HepG2 (cell line): ENCODE measurements around the gene ETFB. TPM values are rescaled to one million over a fixed set of nuclear protein-coding genes. Genes with fewer than 3 reads are reported as not detected.
A peak's percentile ranks its signal among the peaks of the same experiment; 100 is the strongest.

Source experiments
- AKNA ChIP-seq: sonication (generic); formaldehyde crosslinking; IDR thresholded peaks from 2 replicates; pipeline ENCODE4 v1.4.0; 2020; ENCODE audit warnings: missing genetic modification reagents, borderline replicate concordance
- ARHGAP35 ChIP-seq: sonication (generic); formaldehyde crosslinking; IDR thresholded peaks from 2 replicates; pipeline ENCODE4 v1.9.0; 2022; ENCODE audit warnings: mild to moderate bottlenecking, inconsistent platforms, moderate library complexity, missing genetic modification reagents, borderline replicate concordance
- CENPT ChIP-seq: sonication (generic); formaldehyde crosslinking; IDR thresholded peaks from 2 replicates; pipeline ENCODE4 v1.8.0; 2022; ENCODE audit warnings: low read depth, mild to moderate bottlenecking, moderate library complexity, missing genetic modification reagents
- IKZF1 ChIP-seq: fragments of 450-650 bp; IDR thresholded peaks from 2 replicates; pipeline ENCODE4 v1.7.1; 2016
- IRF2 ChIP-seq: IDR thresholded peaks from 2 replicates; pipeline ENCODE4 v1.6.1; 2018; ENCODE audit warnings: missing genetic modification reagents, missing compliant biosample characterization
- MTA3 ChIP-seq: sonication (generic); formaldehyde crosslinking; IDR thresholded peaks from 2 replicates; pipeline ENCODE4 v1.4.0; 2020; ENCODE audit warnings: missing genetic modification reagents
- PAF1 ChIP-seq: IDR thresholded peaks from 2 replicates; pipeline ENCODE4 v1.6.1; 2016; ENCODE audit warnings: missing genetic modification reagents, missing compliant biosample characterization
- PHF8 ChIP-seq: sonication (generic); formaldehyde crosslinking; IDR thresholded peaks from 2 replicates; pipeline ENCODE4 v1.5.0; 2020; ENCODE audit warnings: missing genetic modification reagents
- PPARG ChIP-seq: conservative IDR thresholded peaks from 2 replicates; pipeline ENCODE4 v1.6.1; 2016; ENCODE audit warnings: missing biosample characterization, missing genetic modification reagents
- PRPF4 ChIP-seq: fragments of 200-400 bp; formaldehyde crosslinking; IDR thresholded peaks from 2 replicates; pipeline ENCODE4 v1.6.1; 2016; ENCODE audit warnings: low read length, low read depth; ENCODE audit not compliant: poor library complexity, severe bottlenecking
- SOX6 ChIP-seq, 2 experiments: fragments of 450-650 bp in 1 of 2; sonication (generic) in 1 of 2; formaldehyde crosslinking in 1 of 2; IDR thresholded peaks; 2 replicates each; pipeline versions ENCODE4 v1.4.0 to v1.6.1; 2017 to 2020; ENCODE audit warnings: antibody characterized with exemption in 1 of 2, mild to moderate bottlenecking in 1 of 2, missing genetic modification reagents in 1 of 2
- STAG1 ChIP-seq: sonication (generic); formaldehyde crosslinking; IDR thresholded peaks from 2 replicates; pipeline ENCODE4 v1.4.0; 2020; ENCODE audit warnings: missing genetic modification reagents
- TBL1XR1 ChIP-seq: fragments of 150-350 bp; IDR thresholded peaks from 2 replicates; pipeline ENCODE4 v1.6.1; 2014; ENCODE audit warnings: borderline replicate concordance, low read length; ENCODE audit not compliant: partially characterized antibody
- XRCC5 ChIP-seq: fragments of 200-400 bp; formaldehyde crosslinking; optimal IDR thresholded peaks from 2 replicates; pipeline ENCODE3; 2017; ENCODE audit warnings: mild to moderate bottlenecking, low read length
- ZFP90 ChIP-seq: sonication (generic); formaldehyde crosslinking; IDR thresholded peaks from 2 replicates; pipeline ENCODE4 v1.8.0; 2022; ENCODE audit warnings: missing genetic modification reagents, mild to moderate bottlenecking, inconsistent platforms, borderline replicate concordance
- ZNF468 ChIP-seq: sonication (generic); formaldehyde crosslinking; IDR thresholded peaks from 2 replicates; pipeline ENCODE4 v1.8.0; 2022; ENCODE audit warnings: mild to moderate bottlenecking, moderate library complexity, missing genetic modification reagents
- ZNF510 ChIP-seq: sonication (generic); formaldehyde crosslinking; IDR thresholded peaks from 2 replicates; pipeline ENCODE4 v1.4.0; 2020; ENCODE audit warnings: low read depth, mild to moderate bottlenecking, missing genetic modification reagents
- ZNF605 ChIP-seq: sonication (generic); formaldehyde crosslinking; IDR thresholded peaks from 2 replicates; pipeline ENCODE4 v1.8.0; 2022; ENCODE audit warnings: mild to moderate bottlenecking, missing genetic modification reagents
- ZNF619 ChIP-seq: sonication (generic); formaldehyde crosslinking; IDR thresholded peaks from 2 replicates; pipeline ENCODE4 v1.4.0; 2020; ENCODE audit warnings: mild to moderate bottlenecking, missing genetic modification reagents
- ZNF678 ChIP-seq: sonication (generic); formaldehyde crosslinking; IDR thresholded peaks from 2 replicates; pipeline ENCODE4 v1.4.0; 2020; ENCODE audit warnings: mild to moderate bottlenecking, missing genetic modification reagents
- ZSCAN21 ChIP-seq: sonication (generic); formaldehyde crosslinking; IDR thresholded peaks from 2 replicates; pipeline ENCODE4 v1.8.0; 2022; ENCODE audit warnings: mild to moderate bottlenecking, missing genetic modification reagents, moderate library complexity, borderline replicate concordance
- ZSCAN22 ChIP-seq: sonication (generic); formaldehyde crosslinking; IDR thresholded peaks from 2 replicates; pipeline ENCODE4 v1.4.0; 2020; ENCODE audit warnings: mild to moderate bottlenecking, missing genetic modification reagents
- polyA plus RNA-seq, 8 experiments: library from polyadenylated mRNA; depleted of rRNA in 3 of 8; stranded (reverse) in 7 of 8; unstranded in 1 of 8; fragments of >200 nt; fragmentation: Illumina TruSeq in 4 of 8; extraction: Trizol in 4 of 8; gene quantifications; 2 replicates each; pipeline versions ENCODE4 v1.2.1 to v1.2.3, GENCODE V29; 2011 to 2016; ENCODE audit warnings: low read depth in 4 of 8, missing spikeins in 1 of 8, mixed read lengths in 1 of 8; ENCODE audit not compliant: insufficient read depth in 1 of 8
- total RNA-seq, 5 experiments: library from RNA; depleted of rRNA; stranded (reverse); fragments of >200 nt; fragmentation: Illumina TruSeq; extraction: Trizol; gene quantifications; 2 replicates each; pipeline ENCODE4 v1.2.3, GENCODE V29; 2016; ENCODE audit warnings: low read depth in 1 of 5
- TF ChIP-seq, protein P1 (sequence below): sonication (generic); formaldehyde crosslinking; IDR thresholded peaks from 2 replicates; pipeline ENCODE4 v1.8.1; 2022; ENCODE audit warnings: low read depth, mild to moderate bottlenecking, missing genetic modification reagents

The ETFB gene
- total and polyA plus RNA-seq, 2 of the 13 experiments (the other 11 are each of a cell fraction or from before 2014, with no cell fraction given) = 678 to 1,314 TPM

- TF ChIP-seq ZNF510 = no peak
- TF ChIP-seq CENPT = no peak
- TF ChIP-seq PRPF4 = no peak
- 0 out of 2 replicates have a peak, but pooled peaks have one; percentile 52 for TF ChIP-seq ZNF619
- no peak for TF ChIP-seq ZSCAN22 (CRISPR knock-in tag)
- no peak for TF ChIP-seq PAF1 (CRISPR knock-in tag)
- no peak for TF ChIP-seq IKZF1
- TF ChIP-seq SOX6 (IDR thresholded peaks at IDR 0.05) = no peak
- peak; percentile 54 for TF ChIP-seq SOX6 (CRISPR knock-in tag; IDR thresholded peaks at IDR 0.05)
- TF ChIP-seq ZSCAN21 (CRISPR knock-in tag) = peak; percentile 22; the same call in 1 of the 2 replicates
- TF ChIP-seq PPARG = peak; percentile 98
- no peak for TF ChIP-seq ZNF605 (CRISPR knock-in tag)
- no peak for TF ChIP-seq ZNF678 (CRISPR knock-in tag)
- TF ChIP-seq, protein P1, sequence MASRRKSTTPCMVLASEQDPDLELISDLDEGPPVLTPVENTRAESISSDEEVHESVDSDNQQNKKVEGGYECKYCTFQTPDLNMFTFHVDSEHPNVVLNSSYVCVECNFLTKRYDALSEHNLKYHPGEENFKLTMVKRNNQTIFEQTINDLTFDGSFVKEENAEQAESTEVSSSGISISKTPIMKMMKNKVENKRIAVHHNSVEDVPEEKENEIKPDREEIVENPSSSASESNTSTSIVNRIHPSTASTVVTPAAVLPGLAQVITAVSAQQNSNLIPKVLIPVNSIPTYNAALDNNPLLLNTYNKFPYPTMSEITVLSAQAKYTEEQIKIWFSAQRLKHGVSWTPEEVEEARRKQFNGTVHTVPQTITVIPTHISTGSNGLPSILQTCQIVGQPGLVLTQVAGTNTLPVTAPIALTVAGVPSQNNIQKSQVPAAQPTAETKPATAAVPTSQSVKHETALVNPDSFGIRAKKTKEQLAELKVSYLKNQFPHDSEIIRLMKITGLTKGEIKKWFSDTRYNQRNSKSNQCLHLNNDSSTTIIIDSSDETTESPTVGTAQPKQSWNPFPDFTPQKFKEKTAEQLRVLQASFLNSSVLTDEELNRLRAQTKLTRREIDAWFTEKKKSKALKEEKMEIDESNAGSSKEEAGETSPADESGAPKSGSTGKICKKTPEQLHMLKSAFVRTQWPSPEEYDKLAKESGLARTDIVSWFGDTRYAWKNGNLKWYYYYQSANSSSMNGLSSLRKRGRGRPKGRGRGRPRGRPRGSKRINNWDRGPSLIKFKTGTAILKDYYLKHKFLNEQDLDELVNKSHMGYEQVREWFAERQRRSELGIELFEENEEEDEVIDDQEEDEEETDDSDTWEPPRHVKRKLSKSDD (CRISPR knock-in tag) = no peak
- TF ChIP-seq TBL1XR1 = no peak
- TF ChIP-seq XRCC5 = peak; percentile 19
- TF ChIP-seq AKNA (CRISPR knock-in tag) = no peak
- TF ChIP-seq ZNF468 (CRISPR knock-in tag) = no peak
- TF ChIP-seq IRF2 (CRISPR knock-in tag) = no peak; the same call in 1 of the 2 replicates
- no peak for TF ChIP-seq STAG1
- TF ChIP-seq PHF8 (CRISPR knock-in tag) = no peak; the same call in 1 of the 2 replicates
- no peak for TF ChIP-seq ZFP90 (CRISPR knock-in tag)
- no peak for TF ChIP-seq ARHGAP35 (CRISPR knock-in tag)
- TF ChIP-seq MTA3 (CRISPR knock-in tag) = no peak
Measured at GRCh38 chr19:51366389-51367254, 434 bp upstream of the ETFB start (continued).
